Panc1 (cell line): ENCODE measurements around the gene EDN3.

Experiments
- CTCF ChIP-seq: fragments of 450-650 bp; IDR thresholded peaks from 2 replicates; pipeline ENCODE4 v1.5.1; 2017; ENCODE audit warnings: mild to moderate bottlenecking
- POLR2AphosphoS5 ChIP-seq: IDR thresholded peaks from 2 replicates; pipeline ENCODE4 v1.6.1; 2012; ENCODE audit warnings: mild to moderate bottlenecking, low read depth, low read length, moderate library complexity
- REST ChIP-seq, 2 experiments: IDR thresholded peaks; 2 replicates each; pipeline ENCODE4 v1.6.1; 2011 to 2012; ENCODE audit warnings: low read depth in 2 of 2, control low read depth in 1 of 2, low read length in 1 of 2, mild to moderate bottlenecking in 1 of 2, moderate library complexity in 1 of 2; ENCODE audit not compliant: insufficient read depth in 1 of 2
- TCF7L2 ChIP-seq: IDR thresholded peaks from 2 replicates; pipeline ENCODE4 v1.6.1; 2011; ENCODE audit warnings: mild to moderate bottlenecking, low read depth, low read length, inconsistent platforms

- TF ChIP-seq CTCF (no peak), REST (IDR thresholded peaks at IDR 0.05; ENCODE audit: insufficient read depth in 1 of 2, low read depth in 2 of 2, low read length in 1 of 2) (no peak), POLR2AphosphoS5 (no peak), TCF7L2 (no peak)
Measured at GRCh38 chr20:59255256-59255655, 45.2 kb upstream of the EDN3 start.
